Thoracic aorta (tissue), 2 donors: ENCODE results near the gene RASGRF1. TPM values are rescaled to one million over a fixed set of nuclear protein-coding genes. Genes with fewer than 3 reads are reported as not detected.

Source experiments
- ATAC-seq: fragments of 150-250 bp; one replicate; pipeline ENCODE4 v1.8.0; 2017; ENCODE audit warnings: low read depth; ENCODE audit not compliant: insufficient number of reproducible peaks, low FRiP score
- DNase-seq: peaks from one replicate; pipeline ENCODE4 v3.0.0-alpha.2; 2020; ENCODE audit warnings: low spot score
- H3K27ac ChIP-seq, 2 donors: fragments of 200-600 bp; sonication (generic); 1 replicate in 1 of 2; 2 replicates in 1 of 2; pipeline ENCODE4 v1.5.1; 2016; ENCODE audit warnings: mild to moderate bottlenecking in 2 of 2, moderate library complexity in 2 of 2
- H3K27me3 ChIP-seq: fragments of 200-600 bp; sonication (generic); replicated peaks from 2 replicates; pipeline ENCODE4 v1.6.0; 2016; ENCODE audit warnings: mild to moderate bottlenecking; ENCODE audit not compliant: insufficient read depth
- H3K36me3 ChIP-seq: fragments of 200-600 bp; sonication (generic); one replicate; pipeline ENCODE4 v1.5.1; 2016
- H3K4me1 ChIP-seq, 2 donors: fragments of 200-600 bp; sonication (generic); 1 replicate in 1 of 2; 2 replicates in 1 of 2; pipeline versions ENCODE4 v1.5.1 to v1.6.0; 2016; ENCODE audit warnings: low read depth in 2 of 2, mild to moderate bottlenecking in 1 of 2; ENCODE audit not compliant: control insufficient read depth in 1 of 2
- H3K4me3 ChIP-seq: fragments of 200-600 bp; sonication (generic); 2 replicates; pipeline ENCODE4 v1.5.1; 2016; ENCODE audit warnings: mild to moderate bottlenecking
- H3K9me3 ChIP-seq: fragments of 200-600 bp; sonication (generic); 2 replicates; pipeline ENCODE4 v1.5.1; 2016
- total RNA-seq, 2 donors: library from RNA; depleted of rRNA; stranded (reverse); fragments of >200 nt; gene quantifications; one replicate each; pipeline versions ENCODE4 v1.1.0 to v1.2.3, GENCODE V29; 2016
- TF ChIP-seq, protein P1 (sequence below): fragments of 200-600 bp; sonication (generic); IDR thresholded peaks from one replicate; pipeline ENCODE4 v1.5.1; 2019; ENCODE audit warnings: antibody characterized with exemption

The RASGRF1 gene
- total RNA-seq, 2 donors from 2014 or later, result not detected

DNA sequence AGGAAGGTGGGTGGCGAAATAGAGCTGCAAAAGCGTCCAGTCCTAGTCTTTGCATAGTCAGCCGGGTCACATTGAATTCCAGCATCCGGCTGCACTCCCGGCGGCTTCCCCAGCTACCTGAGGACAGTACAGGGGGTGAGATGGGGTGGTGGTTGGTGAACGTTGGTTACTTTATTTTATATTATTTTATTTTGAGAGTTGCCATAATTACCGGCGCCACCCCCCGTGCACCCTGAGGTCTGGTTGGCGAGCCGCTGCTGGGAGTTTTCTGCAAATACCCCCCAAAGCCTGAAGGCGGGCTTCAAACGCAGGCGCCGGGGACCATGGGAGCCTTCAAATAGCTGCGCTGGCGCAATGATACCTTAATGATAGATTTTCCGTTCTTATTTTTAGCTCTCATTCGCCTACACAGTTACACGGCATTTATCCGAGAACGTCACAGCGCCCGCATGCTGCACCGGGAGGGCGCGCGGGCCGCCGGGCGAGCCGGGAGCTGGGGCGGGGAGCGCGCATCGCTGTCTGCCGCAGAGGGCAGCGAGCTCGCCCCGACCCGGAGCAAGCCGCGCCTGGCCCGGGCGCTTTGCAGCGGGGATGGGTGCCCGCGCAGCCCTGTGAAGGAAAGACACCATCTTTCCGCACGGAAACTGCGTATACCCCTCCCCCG lies 756 bp upstream of the RASGRF1 start:
- Histone ChIP-seq H3K36me3 (no peaks in the 10 kb centered on the region), H3K4me3 (peak overlapping the region; percentile 54), H3K9me3 (no peaks in the 10 kb centered on the region), H3K4me1 (peaks cover 11 to 25% of the 10 kb centered on the region in 2 donors), H3K27ac (no peak overlapping the region), H3K27me3 (no peaks in the 10 kb centered on the region)
- no peak for ATAC-seq
- DNase-seq, result no peak
- TF ChIP-seq, protein P1, sequence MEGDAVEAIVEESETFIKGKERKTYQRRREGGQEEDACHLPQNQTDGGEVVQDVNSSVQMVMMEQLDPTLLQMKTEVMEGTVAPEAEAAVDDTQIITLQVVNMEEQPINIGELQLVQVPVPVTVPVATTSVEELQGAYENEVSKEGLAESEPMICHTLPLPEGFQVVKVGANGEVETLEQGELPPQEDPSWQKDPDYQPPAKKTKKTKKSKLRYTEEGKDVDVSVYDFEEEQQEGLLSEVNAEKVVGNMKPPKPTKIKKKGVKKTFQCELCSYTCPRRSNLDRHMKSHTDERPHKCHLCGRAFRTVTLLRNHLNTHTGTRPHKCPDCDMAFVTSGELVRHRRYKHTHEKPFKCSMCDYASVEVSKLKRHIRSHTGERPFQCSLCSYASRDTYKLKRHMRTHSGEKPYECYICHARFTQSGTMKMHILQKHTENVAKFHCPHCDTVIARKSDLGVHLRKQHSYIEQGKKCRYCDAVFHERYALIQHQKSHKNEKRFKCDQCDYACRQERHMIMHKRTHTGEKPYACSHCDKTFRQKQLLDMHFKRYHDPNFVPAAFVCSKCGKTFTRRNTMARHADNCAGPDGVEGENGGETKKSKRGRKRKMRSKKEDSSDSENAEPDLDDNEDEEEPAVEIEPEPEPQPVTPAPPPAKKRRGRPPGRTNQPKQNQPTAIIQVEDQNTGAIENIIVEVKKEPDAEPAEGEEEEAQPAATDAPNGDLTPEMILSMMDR, result no peak

DNA sequence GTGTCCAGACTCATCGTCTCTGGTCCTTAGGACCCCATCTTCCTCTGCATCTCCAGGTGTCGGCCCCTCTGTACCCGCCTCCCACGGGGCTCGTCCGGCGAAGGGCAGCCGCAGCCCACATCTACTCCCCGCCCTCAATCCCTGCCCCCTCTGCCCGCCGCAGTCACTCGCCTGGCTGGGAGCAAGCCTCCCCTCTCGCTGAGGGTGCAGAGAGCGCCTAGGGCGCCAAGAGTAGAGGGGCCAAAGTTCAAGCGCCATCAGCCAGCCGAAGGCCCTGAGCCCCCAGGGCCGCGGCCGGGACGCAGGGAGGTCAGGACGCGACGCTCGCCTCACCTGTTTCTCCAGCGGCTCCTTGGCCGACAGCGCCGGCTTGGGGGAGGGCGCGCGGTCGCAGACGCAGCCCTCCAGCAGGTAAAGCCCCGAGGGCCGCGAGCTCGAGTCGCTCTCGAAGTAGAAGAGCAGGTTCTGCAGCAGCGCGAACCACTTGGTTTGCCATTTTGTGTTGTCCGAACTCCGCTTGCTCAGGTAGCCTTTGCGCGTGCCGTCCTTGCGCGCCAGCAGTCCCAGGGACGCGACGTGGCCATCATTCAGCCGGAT lies 592 bp downstream of the RASGRF1 start:
- no peaks in the 10 kb centered on the region for H3K36me3 ChIP-seq
- ATAC-seq (no peak), DNase-seq (no peak)
- no peaks in the 10 kb centered on the region for H3K27me3 ChIP-seq
- TF ChIP-seq, protein P1, result no peak
- H3K27ac ChIP-seq, result no peak overlapping the region
- peak overlapping the region; percentile 54 for H3K4me3 ChIP-seq
- peaks cover 11 to 25% of the 10 kb centered on the region in 2 donors for H3K4me1 ChIP-seq
- H3K9me3 ChIP-seq, result no peaks in the 10 kb centered on the region

GRCh38 chr15:79089331-79089889 lies 1.2 kb downstream of the RASGRF1 start:
- H3K27me3 ChIP-seq, result no peaks in the 10 kb centered on the region
- no peak overlapping the region for H3K4me3 ChIP-seq
- no peak for ATAC-seq

GRCh38 chr15:79088426-79089205 lies 2.0 kb downstream of the RASGRF1 start:
- no peak for ATAC-seq
- no peak for DNase-seq
- Histone ChIP-seq H3K27me3 (no peaks in the 10 kb centered on the region), H3K36me3 (no peaks in the 10 kb centered on the region), H3K9me3 (no peaks in the 10 kb centered on the region), H3K4me1 (peaks cover 11 to 25% of the 10 kb centered on the region in 2 donors), H3K27ac (no peak overlapping the region), H3K4me3 (no peak overlapping the region)
- TF ChIP-seq, protein P1, result no peak

More at GRCh38 chr15:79089331-79089889, 1.2 kb downstream of the RASGRF1 start:
- Histone ChIP-seq H3K36me3 (no peaks in the 10 kb centered on the region), H3K9me3 (no peaks in the 10 kb centered on the region), H3K27ac (no peak overlapping the region), H3K4me1 (peaks cover 11 to 25% of the 10 kb centered on the region in 2 donors)
- TF ChIP-seq, protein P1, result no peak
- DNase-seq, result no peak

DNA sequence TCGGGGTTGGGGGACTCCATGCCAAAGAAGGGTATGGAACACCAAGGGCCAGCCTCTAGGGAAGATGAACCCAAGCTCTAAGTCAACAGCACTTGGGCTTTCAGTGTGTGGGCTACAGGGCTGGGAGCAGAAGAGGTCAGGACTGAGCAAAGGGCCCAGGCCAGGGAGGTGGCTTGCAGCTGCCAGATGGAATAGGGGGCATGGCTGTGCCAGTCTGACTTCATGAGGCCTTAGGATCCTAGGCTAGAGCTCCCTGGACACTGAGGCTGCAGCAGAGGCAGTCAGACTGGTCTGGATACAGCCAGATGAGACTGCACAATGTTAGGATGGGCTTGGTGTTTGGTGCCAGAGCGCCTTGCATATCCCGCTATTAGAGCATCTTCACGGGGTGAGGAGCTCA lies 3.8 kb downstream of the RASGRF1 start:
- H3K4me1 ChIP-seq, result peaks cover 11 to 25% of the 10 kb centered on the region in 2 donors
- ATAC-seq (no peak), DNase-seq (no peak)
- no peak overlapping the region for H3K27ac ChIP-seq
- TF ChIP-seq, protein P1, result no peak
- H3K4me3 ChIP-seq, result no peak overlapping the region
- no peaks in the 10 kb centered on the region for H3K36me3 ChIP-seq
- no peaks in the 10 kb centered on the region for H3K27me3 ChIP-seq
- no peaks in the 10 kb centered on the region for H3K9me3 ChIP-seq
